ENCODE measurements around the gene IGFBP2. TPM values are rescaled to one million over a fixed set of nuclear protein-coding genes. Genes with fewer than 3 reads are reported as not detected.

Gene IGFBP2
- polyA plus RNA-seq, 4 donors, result 9.8 to 163 (median 56.4) TPM

DNA sequence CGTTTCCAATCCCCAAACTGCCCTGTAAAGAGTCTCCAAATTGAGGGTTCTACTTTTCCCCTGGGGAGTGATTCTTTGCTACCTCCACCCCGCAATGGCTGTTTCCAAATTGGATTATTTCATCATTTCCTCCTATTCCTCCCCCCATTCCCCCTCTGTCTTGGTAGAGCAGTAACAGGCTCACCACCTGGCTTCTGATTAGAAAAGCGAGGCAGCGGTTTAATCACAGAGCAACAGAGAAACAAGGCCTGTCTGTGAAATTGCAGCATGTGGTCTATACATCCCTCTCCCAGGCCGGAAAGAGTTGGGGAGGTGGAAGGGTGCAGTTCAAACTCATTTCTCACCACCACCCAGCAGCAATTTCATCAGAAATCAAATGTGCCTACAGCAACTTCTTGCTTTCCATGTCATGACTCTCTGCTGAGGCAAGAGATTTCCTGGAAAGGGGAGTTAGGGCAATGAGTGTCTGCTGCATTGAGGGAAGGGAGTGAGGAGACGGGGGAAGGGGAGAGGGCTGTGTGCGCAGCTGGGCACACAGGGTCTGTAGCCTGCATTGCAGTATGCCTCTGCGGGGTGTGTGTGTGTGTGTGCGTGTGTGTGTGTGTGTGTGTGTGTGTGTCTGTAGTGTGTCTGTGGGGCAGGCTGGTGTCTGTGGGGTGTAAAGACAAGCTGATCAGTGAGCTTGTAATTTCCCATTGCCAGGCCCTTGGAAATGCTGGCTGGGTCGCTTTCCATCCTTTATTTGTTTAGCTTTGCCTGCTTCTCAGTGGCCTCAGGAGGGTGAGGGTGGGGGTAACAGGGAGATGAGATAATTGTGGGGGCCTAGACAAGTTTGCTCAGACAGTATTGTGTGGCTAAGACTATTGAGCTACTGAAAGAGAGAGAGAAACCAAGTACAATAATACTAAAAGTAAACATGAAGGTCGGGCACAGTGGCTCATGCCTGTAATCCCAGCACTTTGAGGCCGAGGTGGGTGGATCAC is 13.5 kb upstream of the IGFBP2 start:
- no peaks in the 10 kb centered on the region for H3K36me3 ChIP-seq (ENCODE audit: control insufficient read depth in 3 of 3, insufficient read depth in 2 of 3, low read depth in 1 of 3, low read length in 3 of 3)
- no peak overlapping the region for H3K4me3 ChIP-seq (ENCODE audit: low read depth in 1 of 3, low read length in 3 of 3)
- WGBS, 3 donors, result 56 to 61% (median 57%) methylated on average over 12 of the region's 12 CpGs
- H3K9me3 ChIP-seq (ENCODE audit: control insufficient read depth in 2 of 2, insufficient read depth in 1 of 2, low read depth in 1 of 2, low read length in 1 of 2), result no peaks in the 10 kb centered on the region
- FAIRE-seq, result no peak
- DNase-seq, result peak in 1 of 2 donors; percentile 65
- peak overlapping the region in 1 of 3 donors; percentile 65 for H3K27ac ChIP-seq (ENCODE audit: low read depth in 1 of 3, low read length in 2 of 3)
- no peaks in the 10 kb centered on the region for H3K27me3 ChIP-seq (ENCODE audit: control insufficient read depth in 3 of 3, insufficient read depth in 3 of 3, low read length in 3 of 3)
- H3K4me1 ChIP-seq (ENCODE audit: control insufficient read depth in 3 of 3, insufficient read depth in 2 of 3, low read depth in 1 of 3, low read length in 2 of 3), result peaks cover 0 to 48% (median 0%) of the 10 kb centered on the region in 3 donors

DNA sequence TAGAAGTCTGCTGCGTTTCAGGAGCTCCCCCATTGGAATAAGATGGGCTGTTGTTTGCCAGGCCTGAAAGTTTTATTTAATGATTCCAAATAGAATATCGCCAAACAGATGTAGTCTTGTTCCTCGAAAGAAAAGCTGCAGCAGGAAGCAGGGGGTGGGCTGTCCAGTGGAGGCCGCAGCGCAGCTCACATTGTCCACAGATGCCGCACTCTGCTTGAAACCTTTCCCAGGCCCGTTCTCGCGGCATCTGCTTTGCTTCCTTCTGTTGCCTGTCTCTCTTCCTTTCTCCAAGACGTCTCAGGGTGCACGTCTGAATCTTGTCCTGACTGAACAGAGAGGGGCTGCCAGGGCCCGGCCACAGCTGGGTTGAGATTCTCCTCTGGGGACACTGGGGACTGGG is 12.4 kb upstream of the IGFBP2 start:
- peaks cover 0 to 39% (median 0%) of the 10 kb centered on the region in 3 donors for H3K4me1 ChIP-seq (ENCODE audit: control insufficient read depth in 3 of 3, insufficient read depth in 2 of 3, low read depth in 1 of 3, low read length in 2 of 3)
- WGBS, 3 donors, result 62 to 87% (median 82%) methylated on average over 12 of the region's 12 CpGs
- H3K27me3 ChIP-seq (ENCODE audit: control insufficient read depth in 3 of 3, insufficient read depth in 3 of 3, low read length in 3 of 3), result no peaks in the 10 kb centered on the region
- H3K27ac ChIP-seq (ENCODE audit: low read depth in 1 of 3, low read length in 2 of 3), result peak overlapping the region in 1 of 3 donors; percentile 64
- no peaks in the 10 kb centered on the region for H3K36me3 ChIP-seq (ENCODE audit: control insufficient read depth in 3 of 3, insufficient read depth in 2 of 3, low read depth in 1 of 3, low read length in 3 of 3)
- DNase-seq (no peak), FAIRE-seq (no peak)
- no peak overlapping the region for H3K4me3 ChIP-seq (ENCODE audit: low read depth in 1 of 3, low read length in 3 of 3)
- H3K9me3 ChIP-seq (ENCODE audit: control insufficient read depth in 2 of 2, insufficient read depth in 1 of 2, low read depth in 1 of 2, low read length in 1 of 2), result no peaks in the 10 kb centered on the region

DNA sequence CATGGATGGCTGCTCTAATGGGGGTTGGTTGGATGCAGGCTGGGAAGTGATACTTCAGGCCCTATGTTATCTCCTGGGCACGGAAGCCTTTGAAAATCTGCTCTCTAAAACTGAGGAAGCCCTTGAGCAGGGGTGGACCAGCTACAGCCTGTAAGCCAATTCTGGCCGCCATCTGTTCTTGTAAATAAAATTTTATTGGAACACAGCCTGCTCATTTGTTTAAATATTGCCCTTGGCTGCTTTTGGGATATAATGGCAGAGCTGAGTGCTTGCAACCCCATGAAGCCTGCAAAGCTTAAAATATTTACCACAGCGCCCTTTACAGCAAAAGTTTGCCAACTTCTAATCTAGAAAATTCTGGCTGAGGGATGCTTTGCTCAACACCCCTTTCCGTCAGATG is 11.9 kb upstream of the IGFBP2 start:
- Histone ChIP-seq H3K9me3 (ENCODE audit: control insufficient read depth in 2 of 2, insufficient read depth in 1 of 2, low read depth in 1 of 2, low read length in 1 of 2) (no peaks in the 10 kb centered on the region), H3K4me3 (ENCODE audit: low read depth in 1 of 3, low read length in 3 of 3) (no peak overlapping the region), H3K36me3 (ENCODE audit: control insufficient read depth in 3 of 3, insufficient read depth in 2 of 3, low read depth in 1 of 3, low read length in 3 of 3) (no peaks in the 10 kb centered on the region), H3K4me1 (ENCODE audit: control insufficient read depth in 3 of 3, insufficient read depth in 2 of 3, low read depth in 1 of 3, low read length in 2 of 3) (peaks cover 0 to 34% (median 0%) of the 10 kb centered on the region in 3 donors), H3K27ac (ENCODE audit: low read depth in 1 of 3, low read length in 2 of 3) (peak overlapping the region in 1 of 3 donors; percentile 64), H3K27me3 (ENCODE audit: control insufficient read depth in 3 of 3, insufficient read depth in 3 of 3, low read length in 3 of 3) (no peaks in the 10 kb centered on the region)
- WGBS, 3 donors, result 74 to 85% (median 77%) methylated on average over 4 of the region's 4 CpGs
- no peak for DNase-seq
- no peak for FAIRE-seq

DNA sequence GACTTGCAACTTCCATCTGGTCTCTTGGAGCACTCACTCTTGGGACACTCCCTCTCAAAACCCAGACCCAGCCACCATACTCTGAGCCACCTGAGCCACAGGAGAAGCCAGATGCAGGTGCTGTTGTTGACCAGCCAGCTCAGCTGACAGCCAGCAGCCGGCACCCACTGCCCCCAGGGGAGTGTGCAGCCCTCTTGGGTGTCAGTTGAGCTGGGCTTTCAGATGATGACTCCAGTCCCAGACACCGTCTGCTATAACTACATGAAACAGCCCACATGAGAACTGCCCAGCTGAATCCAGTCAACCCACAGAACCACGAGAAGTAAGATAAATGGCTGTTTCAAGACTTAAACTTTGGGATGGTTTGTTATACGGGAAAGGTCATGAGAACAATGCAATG is 10.7 kb upstream of the IGFBP2 start:
- WGBS, 3 donors, result 65 to 81% (median 70%) methylated on average over 4 of the region's 4 CpGs
- no peaks in the 10 kb centered on the region for H3K27me3 ChIP-seq (ENCODE audit: control insufficient read depth in 3 of 3, insufficient read depth in 3 of 3, low read length in 3 of 3)
- DNase-seq (no peak), FAIRE-seq (no peak)
- H3K36me3 ChIP-seq (ENCODE audit: control insufficient read depth in 3 of 3, insufficient read depth in 2 of 3, low read depth in 1 of 3, low read length in 3 of 3), result no peaks in the 10 kb centered on the region
- peaks cover 0 to 26% (median 0%) of the 10 kb centered on the region in 3 donors for H3K4me1 ChIP-seq (ENCODE audit: control insufficient read depth in 3 of 3, insufficient read depth in 2 of 3, low read depth in 1 of 3, low read length in 2 of 3)
- H3K4me3 ChIP-seq (ENCODE audit: low read depth in 1 of 3, low read length in 3 of 3), result no peak overlapping the region
- H3K9me3 ChIP-seq (ENCODE audit: control insufficient read depth in 2 of 2, insufficient read depth in 1 of 2, low read depth in 1 of 2, low read length in 1 of 2), result no peaks in the 10 kb centered on the region
- H3K27ac ChIP-seq (ENCODE audit: low read depth in 1 of 3, low read length in 2 of 3), result no peak overlapping the region

DNA sequence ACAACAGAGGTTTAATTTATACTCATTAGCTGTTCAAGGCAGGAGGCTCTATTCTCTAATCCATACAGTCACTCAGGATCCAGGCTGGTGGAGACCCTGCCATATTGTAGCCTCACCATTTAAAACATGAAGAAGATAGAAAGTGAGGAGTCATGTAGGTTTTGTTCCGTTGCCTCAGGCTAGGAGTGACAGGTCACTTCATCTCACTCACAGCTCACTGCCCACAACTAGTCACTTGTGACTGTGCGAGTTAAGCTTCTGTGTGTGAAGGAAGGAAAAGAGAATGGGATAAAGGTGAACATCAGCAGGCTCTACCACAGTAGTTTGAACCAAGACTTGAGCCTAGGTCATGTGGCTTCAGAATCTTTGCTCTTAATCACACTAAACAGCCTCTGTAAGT is 9.0 kb upstream of the IGFBP2 start:
- Histone ChIP-seq H3K36me3 (ENCODE audit: control insufficient read depth in 3 of 3, insufficient read depth in 2 of 3, low read depth in 1 of 3, low read length in 3 of 3) (no peaks in the 10 kb centered on the region), H3K27me3 (ENCODE audit: control insufficient read depth in 3 of 3, insufficient read depth in 3 of 3, low read length in 3 of 3) (no peaks in the 10 kb centered on the region), H3K27ac (ENCODE audit: low read depth in 1 of 3, low read length in 2 of 3) (no peak overlapping the region), H3K9me3 (ENCODE audit: control insufficient read depth in 2 of 2, insufficient read depth in 1 of 2, low read depth in 1 of 2, low read length in 1 of 2) (no peaks in the 10 kb centered on the region), H3K4me1 (ENCODE audit: control insufficient read depth in 3 of 3, insufficient read depth in 2 of 3, low read depth in 1 of 3, low read length in 2 of 3) (peaks cover 0 to 19% (median 0%) of the 10 kb centered on the region in 3 donors), H3K4me3 (ENCODE audit: low read depth in 1 of 3, low read length in 3 of 3) (no peak overlapping the region)
- no peak for DNase-seq
- 87 to 92% (median 92%) methylated on average over 2 of the region's 2 CpGs for WGBS, 3 donors
- FAIRE-seq, result no peak

DNA sequence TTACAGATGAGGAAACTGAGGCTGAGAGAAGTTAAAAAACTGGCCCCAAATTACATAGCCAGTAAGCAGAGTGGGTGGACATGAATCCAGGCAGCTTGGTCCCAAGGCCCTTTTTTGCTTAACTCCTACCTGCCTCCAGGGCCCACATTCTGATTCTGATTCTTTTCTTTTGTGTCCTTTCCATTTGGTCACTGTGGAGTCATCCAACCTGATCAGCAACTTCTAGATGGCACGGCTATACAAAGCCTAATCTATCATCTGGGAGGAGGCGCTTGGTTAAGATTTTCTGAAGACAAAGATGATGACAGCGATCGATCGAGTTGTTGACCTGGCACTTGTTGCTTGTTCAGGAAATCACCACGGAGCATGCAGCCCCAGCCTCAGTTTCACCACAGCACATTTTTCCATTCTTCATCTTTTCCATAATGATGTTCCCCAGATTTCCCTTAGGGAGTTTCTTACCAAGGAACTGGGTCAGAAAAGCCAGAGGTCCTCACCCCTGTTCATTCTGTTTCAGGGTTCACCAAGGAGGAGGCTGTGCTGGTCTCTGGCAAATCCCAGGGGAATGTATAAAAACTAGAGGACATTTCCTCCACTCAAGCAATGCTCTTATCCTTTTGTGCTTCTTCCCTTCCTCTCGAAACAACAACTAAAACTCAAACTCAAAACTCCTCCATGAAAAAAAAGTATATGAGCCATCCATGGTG is 6.9 kb upstream of the IGFBP2 start:
- Histone ChIP-seq H3K36me3 (ENCODE audit: control insufficient read depth in 3 of 3, insufficient read depth in 2 of 3, low read depth in 1 of 3, low read length in 3 of 3) (no peaks in the 10 kb centered on the region), H3K9me3 (ENCODE audit: control insufficient read depth in 2 of 2, insufficient read depth in 1 of 2, low read depth in 1 of 2, low read length in 1 of 2) (no peaks in the 10 kb centered on the region), H3K27ac (ENCODE audit: low read depth in 1 of 3, low read length in 2 of 3) (no peak overlapping the region), H3K27me3 (ENCODE audit: control insufficient read depth in 3 of 3, insufficient read depth in 3 of 3, low read length in 3 of 3) (no peaks in the 10 kb centered on the region), H3K4me1 (ENCODE audit: control insufficient read depth in 3 of 3, insufficient read depth in 2 of 3, low read depth in 1 of 3, low read length in 2 of 3) (no peaks in the 10 kb centered on the region), H3K4me3 (ENCODE audit: low read depth in 1 of 3, low read length in 3 of 3) (no peak overlapping the region)
- FAIRE-seq, result no peak
- WGBS, 3 donors, result 66 to 82% (median 74%) methylated on average over 7 of the region's 7 CpGs
- DNase-seq, result no peak

DNA sequence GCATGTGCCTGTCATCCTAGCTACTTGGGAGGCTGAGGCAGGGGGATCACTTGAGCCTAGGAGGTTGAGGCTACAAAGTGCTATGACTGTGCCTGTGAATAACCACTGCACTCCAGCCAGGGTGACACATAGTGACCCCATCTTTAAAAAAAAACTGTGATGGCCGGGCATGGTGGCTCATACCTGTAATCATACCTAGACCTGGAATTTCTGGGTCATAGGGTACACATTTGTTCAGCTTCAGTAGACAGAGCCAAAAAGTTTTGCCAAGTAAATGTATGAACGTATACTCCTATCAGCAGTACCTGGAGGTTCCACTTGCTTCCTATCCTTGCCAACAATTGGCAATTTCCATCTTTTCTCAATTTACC is 6.4 kb upstream of the IGFBP2 start:
- no peaks in the 10 kb centered on the region for H3K27me3 ChIP-seq (ENCODE audit: control insufficient read depth in 3 of 3, insufficient read depth in 3 of 3, low read length in 3 of 3)
- 47 to 73% (median 61%) methylated on average over 2 of the region's 2 CpGs for WGBS, 3 donors
- no peaks in the 10 kb centered on the region for H3K9me3 ChIP-seq (ENCODE audit: control insufficient read depth in 2 of 2, insufficient read depth in 1 of 2, low read depth in 1 of 2, low read length in 1 of 2)
- H3K27ac ChIP-seq (ENCODE audit: low read depth in 1 of 3, low read length in 2 of 3), result no peak overlapping the region
- no peaks in the 10 kb centered on the region for H3K36me3 ChIP-seq (ENCODE audit: control insufficient read depth in 3 of 3, insufficient read depth in 2 of 3, low read depth in 1 of 3, low read length in 3 of 3)
- no peak for FAIRE-seq
- DNase-seq, result no peak
- H3K4me1 ChIP-seq (ENCODE audit: control insufficient read depth in 3 of 3, insufficient read depth in 2 of 3, low read depth in 1 of 3, low read length in 2 of 3), result no peaks in the 10 kb centered on the region
- H3K4me3 ChIP-seq (ENCODE audit: low read depth in 1 of 3, low read length in 3 of 3), result no peak overlapping the region

DNA sequence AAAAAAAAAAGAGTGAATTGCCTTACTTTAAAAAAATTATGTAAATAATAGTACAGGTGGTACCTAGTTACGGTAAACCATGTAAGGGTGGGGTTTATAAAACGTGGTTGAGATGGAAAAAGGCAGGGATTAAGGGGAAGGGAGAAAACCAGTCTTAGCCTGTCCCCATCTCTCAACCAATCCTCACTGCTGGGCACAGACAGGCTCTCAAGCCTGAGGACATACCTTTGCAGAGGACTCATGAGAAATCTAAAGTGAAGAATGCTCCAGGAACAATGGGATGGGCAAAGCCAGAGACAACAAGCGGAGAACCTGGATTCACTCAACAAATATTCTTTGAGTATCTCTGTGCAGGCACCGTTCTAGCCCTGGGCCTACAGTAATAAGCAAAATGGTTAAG is 3.4 kb upstream of the IGFBP2 start:
- H3K9me3 ChIP-seq (ENCODE audit: control insufficient read depth in 2 of 2, insufficient read depth in 1 of 2, low read depth in 1 of 2, low read length in 1 of 2), result no peaks in the 10 kb centered on the region
- peaks cover 0 to 2% (median 0%) of the 10 kb centered on the region in 3 donors for H3K4me1 ChIP-seq (ENCODE audit: control insufficient read depth in 3 of 3, insufficient read depth in 2 of 3, low read depth in 1 of 3, low read length in 2 of 3)
- DNase-seq (no peak), FAIRE-seq (no peak)
- H3K36me3 ChIP-seq (ENCODE audit: control insufficient read depth in 3 of 3, insufficient read depth in 2 of 3, low read depth in 1 of 3, low read length in 3 of 3), result no peaks in the 10 kb centered on the region
- peaks cover 2 to 8% (median 6%) of the 10 kb centered on the region in 3 donors for H3K27me3 ChIP-seq (ENCODE audit: control insufficient read depth in 3 of 3, insufficient read depth in 3 of 3, low read length in 3 of 3)
- H3K4me3 ChIP-seq (ENCODE audit: low read depth in 1 of 3, low read length in 3 of 3), result no peak overlapping the region
- H3K27ac ChIP-seq (ENCODE audit: low read depth in 1 of 3, low read length in 2 of 3), result no peak overlapping the region
- 74 to 87% (median 76%) methylated on average over 4 of the region's 4 CpGs for WGBS, 3 donors
